ENCODE data around the gene NLGN1.
"Not testable (repeated sequence)": the region's sequence is repeated elsewhere in the genome, so short reads cannot be mapped to it uniquely, and the experiment has no call there.

Gene NLGN1

DNA sequence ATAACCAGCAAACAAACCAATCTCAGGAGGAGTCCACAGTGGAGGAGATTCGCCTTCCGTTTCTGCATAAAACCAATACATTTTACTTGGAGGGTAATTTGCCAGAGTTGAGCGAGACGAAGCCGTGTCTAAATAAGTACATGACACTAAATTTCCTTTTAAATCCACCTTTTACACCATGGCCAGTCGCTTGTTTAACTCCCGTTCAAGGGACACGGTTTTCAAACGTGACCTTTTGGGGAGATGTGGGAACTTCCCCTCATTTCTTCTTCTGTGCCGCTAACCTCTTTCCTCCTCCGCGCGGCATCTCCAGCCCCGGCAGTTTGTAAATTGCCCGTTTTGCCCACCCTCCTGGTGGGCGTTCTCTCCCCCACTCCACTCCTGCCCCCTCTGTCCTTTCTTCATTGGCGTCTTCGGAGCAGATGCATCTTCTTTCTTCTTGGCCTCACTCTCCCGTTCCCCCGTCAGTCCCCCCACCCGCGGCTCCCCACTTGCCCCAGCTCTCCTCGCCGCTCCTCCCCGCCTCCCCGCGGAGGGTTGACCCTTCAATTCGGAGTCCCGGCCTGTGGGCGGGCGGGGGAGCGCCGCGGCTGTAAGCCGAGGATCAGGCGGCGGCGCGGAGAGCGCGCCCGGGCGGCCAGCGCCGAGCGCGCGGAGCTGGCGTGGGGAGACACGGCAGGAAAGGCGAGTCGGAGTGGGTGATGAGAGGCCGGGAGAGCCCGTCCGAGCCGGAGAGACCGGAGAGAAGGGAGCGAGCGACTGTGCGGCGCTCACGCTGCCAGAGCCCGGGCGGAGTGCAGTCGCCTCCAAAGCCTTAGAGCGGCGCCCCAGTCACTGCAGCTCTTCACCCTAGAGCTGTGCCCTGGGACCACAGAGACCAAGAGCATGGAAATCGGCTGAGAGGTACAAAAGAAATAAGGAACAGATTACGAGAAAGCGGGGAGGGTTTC lies at the start of gene NLGN1:
TSS of gene NLGN1 (plus strand) at position 584 of the 950 bp plus-strand sequence.
- DNase-seq: no peak

DNA sequence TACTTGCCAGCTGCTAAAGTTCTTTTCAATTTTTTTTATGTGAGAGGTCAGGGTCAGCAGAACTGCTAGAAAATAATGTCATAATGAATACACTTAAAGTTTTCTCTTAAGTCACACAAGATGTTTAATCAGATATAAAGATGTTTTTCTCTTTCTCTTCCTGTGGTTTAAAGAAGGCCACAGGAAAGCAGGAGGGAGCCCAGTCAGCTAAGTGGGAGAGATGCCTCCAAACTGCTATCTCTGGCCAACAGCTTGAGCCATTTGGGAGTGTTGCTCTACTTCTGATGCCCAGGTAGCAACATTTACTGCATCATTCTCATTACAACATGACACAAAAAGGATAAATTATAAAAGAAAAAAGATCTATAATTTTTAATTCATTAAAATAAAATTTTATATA lies 45.7 kb upstream of the NLGN1 start:
- no peak for DNase-seq

DNA sequence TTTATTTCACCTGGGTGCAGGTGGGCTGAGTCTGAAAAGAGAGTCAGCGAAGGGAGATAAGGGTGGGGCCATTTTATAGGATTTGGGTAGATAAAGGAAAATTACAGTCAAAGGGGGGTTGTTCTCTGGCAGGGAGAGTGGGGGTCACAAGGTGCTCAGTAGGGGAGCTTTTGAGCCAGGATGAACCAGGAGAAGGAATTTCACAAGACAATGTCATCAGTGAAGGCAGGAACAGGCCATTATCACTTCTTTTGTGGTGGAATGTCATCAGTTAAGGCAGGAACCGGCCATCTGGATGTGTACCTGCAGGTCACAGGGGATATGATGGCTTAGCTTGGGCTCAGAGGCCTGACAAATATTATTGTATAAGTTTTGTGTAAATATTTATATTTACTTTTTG lies 44.4 kb upstream of the NLGN1 start:
- DNase-seq: not testable (repeated sequence)

DNA sequence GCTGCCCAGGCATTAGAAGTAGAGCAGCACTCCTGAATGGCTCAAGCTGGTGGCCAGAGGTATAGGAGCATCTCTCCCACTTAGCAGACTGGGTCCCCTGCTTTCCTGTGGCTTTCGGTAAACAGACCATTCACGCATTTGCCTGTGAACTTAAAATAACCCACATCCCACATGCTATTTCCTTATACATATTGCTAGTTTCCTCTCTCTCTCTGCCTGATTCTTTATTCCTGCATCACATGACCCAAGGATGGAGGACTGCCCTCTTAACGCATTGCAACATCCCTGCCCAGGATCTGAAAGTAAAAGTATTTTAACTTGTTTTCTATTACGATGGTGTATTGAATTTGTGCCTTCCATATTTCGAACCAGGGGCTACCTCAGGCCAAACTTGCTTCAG lies 43.4 kb upstream of the NLGN1 start:
- no peak for DNase-seq

DNA sequence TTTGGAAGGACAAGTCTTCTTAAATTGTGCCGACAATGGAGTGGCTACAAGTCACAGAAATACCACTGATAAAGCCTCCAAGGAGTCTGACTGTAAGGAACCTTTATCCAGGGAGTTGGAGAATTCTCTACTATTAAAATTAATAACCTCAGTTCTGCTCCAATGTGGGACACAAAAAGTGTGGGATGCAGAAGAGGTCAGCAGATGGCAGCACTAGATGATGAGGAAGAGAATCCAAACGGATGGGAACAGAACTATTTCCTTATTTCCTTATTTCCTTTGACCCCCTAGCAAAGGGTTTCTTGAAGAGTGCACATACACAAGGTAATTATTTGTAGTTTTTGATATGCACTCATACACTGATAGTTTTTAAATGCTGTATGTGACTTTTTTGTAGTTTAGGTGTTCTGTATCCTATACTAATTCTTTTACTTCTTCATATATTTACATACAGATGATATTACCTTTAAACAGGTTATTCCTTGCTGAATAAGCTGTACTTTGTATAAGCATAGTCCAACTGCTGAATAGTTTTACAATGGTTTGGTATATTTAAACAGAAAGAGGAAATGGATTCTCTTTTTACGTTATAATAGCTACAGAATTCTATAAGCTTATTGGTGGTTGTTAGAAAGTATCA lies 25.6 kb upstream of the NLGN1 start:
- DNase-seq: no peak

DNA sequence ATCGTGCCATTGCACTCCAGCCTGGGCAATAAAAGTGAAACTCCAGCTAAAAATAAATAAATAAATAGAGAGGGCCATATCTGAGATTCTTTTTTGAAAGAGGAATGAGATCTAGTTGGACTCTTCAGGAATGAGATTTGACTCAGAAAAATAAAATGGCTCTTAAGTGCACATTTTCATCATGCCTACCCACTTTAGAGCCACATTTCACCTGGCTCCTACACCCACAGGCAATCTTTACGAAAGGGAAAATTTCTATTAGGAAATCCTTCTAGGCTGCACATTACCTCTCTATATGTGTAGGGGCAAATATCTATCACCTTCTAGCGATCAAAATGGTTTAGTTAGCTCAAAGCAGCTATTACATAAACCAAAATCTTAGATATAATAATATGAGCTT lies 16.9 kb upstream of the NLGN1 start:
- DNase-seq: no peak

DNA sequence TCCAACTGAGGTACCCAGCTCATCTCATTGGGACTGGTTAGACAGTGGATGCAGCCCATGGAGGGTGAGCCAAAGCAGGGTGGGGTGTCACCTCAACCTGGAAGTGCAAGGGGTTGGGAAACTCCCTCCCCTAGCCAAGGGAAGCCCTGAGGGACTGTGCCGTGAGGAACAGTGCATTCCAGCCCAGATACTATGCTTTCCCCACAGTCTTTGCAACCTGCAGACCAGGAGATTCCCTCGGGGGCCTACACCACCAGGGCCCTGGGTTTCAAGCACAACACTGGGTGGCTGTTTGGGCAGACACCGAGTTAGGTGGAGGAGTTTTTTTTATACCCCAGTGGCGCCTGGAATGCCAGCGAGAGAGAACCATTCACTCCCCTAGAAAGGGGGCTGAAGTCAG lies 15.6 kb upstream of the NLGN1 start:
- not testable (repeated sequence) for DNase-seq

DNA sequence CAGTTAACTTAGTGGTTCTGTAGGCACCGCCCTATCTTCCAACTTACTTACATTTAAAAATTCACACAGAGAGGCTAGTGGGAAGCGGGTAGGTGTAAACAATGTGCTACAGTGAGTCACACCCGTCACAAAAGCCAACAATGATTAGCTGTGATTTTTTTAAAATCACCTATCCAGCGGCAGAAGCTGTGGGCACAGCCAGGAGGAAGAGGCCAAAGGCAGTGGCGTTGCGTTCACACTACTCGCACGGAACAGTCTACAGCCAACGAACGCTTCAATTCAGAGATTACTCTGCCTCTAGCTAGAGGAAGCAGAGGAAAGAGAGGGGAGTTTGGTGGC lies 2.5 kb upstream of the NLGN1 start:
- no peak for DNase-seq

DNA sequence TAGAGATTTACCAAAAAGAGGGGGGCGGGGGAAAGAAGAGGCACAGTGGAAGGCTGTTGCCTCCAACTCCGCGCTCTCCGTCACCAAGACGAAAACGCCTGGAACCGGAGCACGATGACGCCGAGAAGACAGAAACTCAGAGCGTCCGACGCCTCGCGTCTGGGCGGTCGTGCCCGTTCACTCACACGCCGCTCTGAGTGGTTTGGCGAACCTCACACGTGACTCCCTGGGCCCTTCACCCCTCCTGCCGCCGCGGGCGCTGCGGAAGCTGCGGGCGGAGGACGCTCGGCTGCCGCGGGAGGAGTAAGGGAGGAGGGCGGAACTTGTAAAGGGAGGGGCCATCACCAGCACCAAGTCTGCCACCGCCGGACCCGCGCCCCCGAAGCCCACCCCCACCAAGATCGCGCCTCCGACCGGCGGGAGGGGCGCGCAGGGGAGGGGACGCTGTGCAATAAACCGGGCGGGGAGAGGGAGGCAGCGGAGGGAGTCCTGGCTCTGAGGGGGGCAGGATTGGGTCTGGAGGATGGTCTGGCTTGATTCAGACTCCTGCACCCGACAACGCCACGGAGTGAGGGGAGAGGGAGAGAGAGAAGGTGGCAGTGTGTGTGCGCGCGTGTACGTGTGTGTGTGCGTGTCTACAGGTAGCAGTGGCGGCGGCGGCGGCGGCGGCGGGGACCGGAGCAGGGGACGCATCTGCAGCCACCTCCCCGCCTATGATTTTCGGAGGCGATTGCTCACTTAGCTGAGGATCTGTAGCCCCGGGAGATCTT lies 1.9 kb upstream of the NLGN1 start:
- DNase-seq: peak; percentile 24

DNA sequence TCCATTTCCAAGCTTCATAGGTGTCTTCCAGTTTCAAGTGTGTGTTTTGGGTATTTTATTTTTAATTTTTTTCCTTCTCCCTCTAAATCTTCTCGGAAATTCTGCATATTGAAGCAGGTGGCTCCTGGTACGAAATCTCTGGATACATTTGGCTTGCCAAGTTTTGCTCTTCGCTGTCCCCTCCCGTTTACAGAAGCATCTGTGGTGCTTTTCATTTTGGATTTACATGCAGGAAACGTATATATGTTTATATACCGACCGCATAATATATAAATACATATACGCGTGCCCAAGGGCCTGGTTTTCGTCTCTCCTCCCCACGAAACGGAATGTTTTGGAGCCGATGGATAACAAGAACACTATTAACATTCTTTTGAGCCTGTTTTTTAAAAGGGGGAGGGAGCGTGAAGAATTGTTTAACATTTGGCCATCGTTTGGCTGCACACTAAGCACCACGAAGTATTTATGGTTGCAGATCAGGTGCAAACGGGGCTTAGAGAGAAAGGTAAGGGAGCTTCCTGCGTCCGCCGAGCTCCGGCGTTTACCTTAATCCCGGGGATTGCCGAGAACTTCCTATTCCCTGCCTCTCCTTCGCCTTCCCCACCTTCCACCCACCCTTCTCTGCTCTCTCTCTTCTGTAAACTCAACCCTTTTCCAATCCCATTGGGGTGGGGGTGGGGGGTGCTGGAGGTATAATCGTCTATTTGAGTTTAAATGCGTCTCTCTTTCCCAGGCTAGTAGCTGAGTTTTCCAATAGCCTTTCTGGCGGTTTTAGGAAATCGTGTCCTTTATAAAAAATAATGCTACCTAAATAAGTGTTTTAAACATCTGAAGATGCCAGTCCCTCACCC lies 1.1 kb upstream of the NLGN1 start:
- DNase-seq: no peak

DNA sequence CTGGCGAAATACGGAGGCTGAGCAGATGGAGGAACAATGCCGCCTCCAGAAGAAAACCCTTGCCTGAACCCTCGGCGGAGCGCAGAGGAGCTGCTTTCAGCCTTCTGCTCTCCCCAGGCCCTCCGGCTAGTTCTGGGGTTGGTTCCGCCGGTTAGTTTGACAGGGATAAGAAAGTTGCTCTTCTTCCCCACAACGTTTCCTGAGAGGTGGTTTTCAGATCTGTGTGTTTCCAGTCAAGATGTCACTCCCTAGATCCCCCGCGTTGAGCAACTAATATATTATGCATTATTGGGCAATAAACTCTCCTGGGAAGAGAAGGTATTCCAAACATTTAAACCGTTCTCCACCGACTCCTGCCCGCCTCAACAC lies 551 bp downstream of the NLGN1 start:
- DNase-seq: no peak

DNA sequence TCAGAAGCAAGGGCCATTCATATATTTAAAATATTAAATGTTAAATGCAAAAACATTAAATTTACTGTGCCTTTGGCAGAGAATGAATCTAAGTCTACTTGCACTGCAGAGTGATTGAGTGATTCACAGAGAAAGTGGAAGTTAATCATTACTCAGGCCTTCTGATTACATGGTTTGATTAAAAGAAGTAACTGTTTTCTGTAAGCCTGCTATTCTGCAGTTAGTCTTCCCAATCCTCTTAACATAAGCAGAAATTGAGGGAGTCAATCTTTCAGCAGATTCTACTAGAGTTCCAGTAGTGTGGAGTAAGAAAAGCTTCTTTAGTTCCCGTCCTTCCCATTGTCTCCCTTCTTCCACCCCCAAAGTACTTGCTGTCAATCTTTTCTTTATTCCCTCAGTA lies 1.5 kb downstream of the NLGN1 start:
- no peak for DNase-seq

DNA sequence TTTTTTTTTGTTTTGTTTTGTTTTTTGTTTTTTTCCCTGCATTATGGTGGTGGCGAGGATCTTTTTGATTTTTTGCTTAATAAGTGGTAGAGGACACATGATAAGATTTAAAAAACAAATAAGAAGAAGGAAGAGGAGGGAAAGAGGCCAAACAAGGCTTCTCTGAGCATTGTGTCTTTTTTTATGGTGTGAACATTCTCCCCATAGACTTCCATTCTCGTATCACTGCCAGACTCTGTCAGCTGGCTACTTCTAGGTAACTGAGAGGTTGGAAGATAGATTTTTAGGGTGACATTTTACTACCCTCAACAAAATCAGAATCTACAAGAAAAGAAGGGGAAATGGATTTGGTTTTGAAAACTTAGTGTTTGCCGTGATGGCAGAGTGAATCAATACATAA lies 3.8 kb downstream of the NLGN1 start:
- no peak for DNase-seq

DNA sequence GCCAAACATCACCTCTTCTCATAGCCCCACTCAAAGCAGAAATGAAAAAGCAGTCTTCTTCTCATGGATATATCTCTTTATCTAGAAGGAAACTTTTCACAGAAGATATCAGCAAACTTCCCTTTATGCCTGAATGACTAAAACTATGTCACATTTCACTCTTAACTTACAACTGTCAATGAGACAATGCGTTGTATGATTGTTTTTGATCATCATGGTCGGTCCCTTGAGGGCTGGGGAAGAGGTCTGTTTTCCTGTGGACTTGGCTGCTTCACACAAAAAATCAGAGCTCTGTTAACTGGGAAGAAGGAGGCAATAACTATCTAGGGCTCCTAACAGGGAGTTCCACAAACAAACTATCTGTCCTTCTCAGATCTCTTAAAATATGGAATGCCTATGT lies 5.1 kb downstream of the NLGN1 start:
- DNase-seq: no peak

DNA sequence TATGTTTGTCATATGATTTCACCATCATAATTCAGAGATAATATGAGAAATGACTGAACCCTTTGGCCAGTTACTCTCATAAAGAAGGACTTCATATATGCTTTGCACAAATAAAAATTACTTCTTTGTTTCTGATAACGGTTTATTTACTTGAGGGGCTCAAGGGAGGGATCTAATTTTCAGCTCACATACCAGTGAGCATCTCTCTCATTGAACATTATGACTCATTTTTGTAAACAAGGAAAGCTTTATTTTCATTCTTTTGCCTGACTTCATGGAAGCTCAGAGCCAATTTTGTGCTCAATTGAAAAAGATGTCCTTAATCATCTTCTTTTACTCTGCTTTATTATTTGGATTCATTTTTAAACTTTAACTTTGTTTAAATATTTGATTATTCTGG lies 5.8 kb downstream of the NLGN1 start:
- no peak for DNase-seq

DNA sequence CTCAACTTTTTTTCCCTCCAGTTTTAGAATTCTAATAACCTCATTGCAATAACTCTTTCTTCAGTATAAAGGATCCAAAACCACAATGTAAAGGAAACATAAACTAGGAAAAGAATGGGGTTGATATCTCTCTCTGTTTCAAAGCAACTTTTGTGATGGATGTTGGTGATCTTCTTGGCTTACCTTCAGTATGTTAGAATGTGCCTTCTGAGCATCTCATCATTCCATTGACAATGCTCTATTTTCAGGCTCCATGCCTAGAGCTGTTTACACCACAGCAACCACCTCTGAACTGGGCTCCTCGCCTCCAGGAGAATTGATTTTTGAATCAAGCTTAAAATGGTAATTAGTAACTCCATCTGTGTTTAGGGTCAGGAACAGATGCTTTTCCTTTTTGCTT lies 6.6 kb downstream of the NLGN1 start:
- DNase-seq: no peak

DNA sequence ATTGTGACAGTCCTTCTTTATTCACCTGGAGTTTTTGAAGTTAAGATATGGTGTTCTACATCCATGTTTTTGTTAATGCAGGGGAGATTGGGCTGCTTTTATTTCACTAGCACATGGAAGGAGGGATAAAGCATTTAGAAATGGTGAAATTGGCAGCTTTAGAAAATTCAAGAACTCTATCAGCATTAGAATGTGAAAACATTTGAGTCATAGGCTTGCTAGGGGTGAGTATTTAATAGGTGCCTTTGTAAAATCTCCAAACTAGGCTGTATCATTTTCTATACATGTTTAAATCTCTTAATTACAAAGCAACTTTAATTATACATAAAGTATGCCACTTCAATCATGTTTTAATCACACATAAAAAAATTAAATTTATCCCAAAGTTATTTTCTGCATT lies 12.9 kb downstream of the NLGN1 start:
- DNase-seq: no peak

DNA sequence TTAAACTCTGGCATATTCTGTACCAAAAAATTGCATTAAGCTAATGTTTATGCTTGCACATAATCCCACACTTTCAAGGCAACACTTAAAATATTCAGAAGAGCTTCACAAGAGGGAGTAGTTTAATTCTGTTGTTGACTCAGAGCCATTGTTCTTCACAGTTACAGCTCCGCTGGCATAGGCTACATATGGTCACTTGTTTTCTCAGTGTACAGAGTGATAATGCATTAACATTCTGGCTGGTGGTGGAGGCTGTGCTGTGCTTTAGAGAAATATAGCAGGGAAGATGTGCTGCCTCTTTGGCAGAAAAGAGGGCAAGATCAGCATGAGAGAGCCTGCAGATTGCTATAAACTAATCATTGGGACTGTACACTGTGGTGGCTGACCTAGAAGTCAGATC lies 13.3 kb downstream of the NLGN1 start:
- DNase-seq: no peak

DNA sequence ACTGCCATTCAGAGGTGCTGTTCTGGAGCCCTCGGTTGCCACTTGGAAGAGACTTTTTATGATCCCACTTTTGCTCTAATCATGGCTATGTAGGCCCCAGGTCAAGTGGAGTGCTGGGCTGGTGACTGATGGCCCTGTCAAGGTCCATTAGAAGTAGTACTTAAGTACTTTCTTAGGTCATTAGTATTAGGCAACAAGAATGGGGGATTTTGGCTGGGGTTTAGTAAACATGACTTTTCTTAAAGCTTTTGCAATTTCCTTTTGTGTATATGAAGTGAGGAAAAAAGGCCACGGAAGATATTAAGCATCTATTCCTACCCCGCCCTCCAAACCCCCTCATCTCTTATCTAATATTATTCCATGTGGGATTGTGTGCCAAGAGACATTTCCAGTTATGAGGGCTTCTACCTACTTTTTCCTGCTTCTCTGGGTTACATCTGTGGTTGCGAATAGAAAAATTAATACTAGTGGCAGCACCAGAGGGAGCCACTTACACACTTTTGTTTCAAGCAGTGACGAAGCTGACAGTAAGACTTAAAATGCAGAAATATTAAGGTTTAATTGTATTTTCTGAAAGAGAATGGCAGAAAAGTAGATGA lies 13.9 kb downstream of the NLGN1 start:
- no peak for DNase-seq

DNA sequence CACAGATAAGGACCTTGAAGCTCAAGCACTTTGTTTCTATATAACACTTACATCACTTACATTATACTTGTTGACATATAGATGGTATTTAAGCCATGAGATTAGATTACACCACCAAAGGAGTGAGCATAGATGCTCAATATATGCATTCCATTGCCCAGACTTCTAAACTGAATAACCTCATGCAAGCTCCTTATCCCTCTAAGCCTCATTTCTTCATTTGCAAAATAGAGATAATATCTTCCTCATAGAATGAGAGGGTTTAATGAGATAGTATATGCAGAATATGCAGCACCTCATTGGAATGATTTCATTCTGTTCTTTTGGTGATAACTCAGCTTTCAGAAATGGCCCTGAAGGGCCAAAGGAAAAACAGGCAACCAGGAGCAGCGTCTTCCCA lies 18.5 kb downstream of the NLGN1 start:
- DNase-seq: no peak

DNA sequence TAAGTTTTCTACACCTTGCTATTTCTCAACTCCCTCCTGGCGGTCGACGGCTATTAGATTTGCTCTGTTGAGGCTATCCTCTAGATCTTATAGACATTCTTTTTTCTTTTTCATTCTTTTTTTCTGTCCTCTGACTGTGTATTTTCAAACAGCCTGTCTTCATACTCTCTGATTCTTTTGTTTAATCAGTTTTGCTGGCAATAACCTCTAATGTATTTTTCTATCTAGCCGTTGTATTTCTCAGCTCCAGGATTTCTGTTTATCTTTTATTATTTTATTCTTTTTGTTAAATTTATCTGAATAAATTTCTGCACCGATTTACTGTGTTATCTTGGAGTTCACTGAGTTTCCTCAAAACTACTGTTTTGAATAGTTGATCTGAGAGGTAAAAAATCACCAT lies 31.5 kb downstream of the NLGN1 start:
- no peak for DNase-seq

DNA sequence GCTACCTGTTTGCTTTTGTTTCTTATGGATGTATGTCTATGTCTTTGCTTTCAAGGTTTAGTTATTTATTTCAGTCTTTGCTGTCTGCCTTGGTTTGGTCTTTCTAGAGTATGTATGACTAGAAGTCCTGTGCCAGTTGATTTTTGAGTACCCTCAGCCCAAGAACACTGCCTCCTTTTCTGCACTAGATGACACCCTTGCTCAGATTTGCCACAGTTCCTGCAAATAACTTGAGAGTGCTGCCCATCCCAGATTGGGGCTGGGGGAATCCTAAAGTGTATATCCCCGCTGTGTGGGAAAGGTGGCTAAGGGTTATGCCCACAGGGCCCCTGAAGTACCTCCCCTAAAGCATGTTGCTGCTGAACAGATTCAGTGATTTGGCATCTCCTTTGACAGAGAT lies 32.0 kb downstream of the NLGN1 start:
- DNase-seq: no peak

DNA sequence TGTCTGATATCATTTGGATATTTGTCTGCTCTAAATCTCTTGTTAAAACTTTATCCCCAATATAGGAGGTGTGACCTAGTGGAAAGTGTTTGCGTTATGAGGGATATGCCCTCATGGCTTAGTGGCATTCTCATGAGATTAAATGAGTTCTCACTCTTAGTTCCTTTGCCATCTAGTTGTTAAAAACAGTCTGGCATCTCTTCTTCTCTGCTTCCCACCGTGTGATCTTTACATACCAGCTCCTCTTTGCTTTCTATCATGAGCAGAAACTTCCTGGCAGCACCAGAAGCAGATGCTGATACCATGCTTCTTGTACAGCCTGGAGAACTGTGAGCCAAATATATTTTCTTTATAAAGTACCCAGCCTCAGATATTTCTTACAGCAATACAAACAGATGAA lies 33.0 kb downstream of the NLGN1 start:
- no peak for DNase-seq
